GM19043 (cell line): Measurements from ENCODE around the gene MEN1.

ENCODE experiments used
- ATAC-seq: cut with Tn5 transposase; IDR thresholded peaks from one replicate; pipeline ENCODE4 v1.9.1; 2021; ENCODE audit warnings: low read depth; ENCODE audit not compliant: unreplicated experiment

Gene MEN1

DNA sequence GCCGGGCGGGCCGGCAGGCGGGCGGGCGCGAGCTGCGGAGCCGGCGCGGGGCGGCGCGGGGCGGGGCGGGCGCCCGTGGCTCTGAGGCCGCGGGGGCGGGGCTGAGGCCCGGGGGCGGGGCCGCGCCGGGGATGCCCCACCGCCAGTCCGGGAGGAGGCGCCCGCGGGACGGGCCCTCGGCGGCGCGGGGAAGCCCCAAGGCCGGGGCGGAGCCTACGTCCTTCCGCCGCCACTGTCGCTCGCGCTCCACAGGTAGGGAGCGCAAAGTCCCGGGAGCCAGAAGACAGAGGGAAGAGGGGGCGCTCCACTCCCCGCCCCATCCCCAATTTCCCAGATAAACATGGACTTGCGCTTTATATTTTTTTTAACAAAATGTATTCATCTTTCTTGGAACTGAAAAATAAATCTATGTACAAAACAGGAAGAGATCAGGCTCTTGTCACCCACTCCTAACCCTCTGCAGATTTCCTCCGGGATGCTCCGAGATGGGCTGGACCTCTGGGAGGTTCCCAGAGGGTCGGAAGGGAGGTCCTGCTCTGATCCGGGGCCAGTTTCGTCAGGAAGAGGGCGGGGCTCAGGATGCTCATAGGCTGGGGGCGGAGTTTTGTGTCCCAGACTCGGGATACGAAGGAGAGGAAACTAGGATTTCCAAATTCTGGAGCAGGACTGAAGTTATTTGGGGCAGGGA, 7.0 kb downstream of the MEN1 start, which contains the start of gene MAP4K2:
TSS of gene MAP4K2 (minus strand) at position 57 of the 688 bp plus-strand sequence. CDS start 65 bp downstream, outside the sequence.
- no peak for ATAC-seq

DNA sequence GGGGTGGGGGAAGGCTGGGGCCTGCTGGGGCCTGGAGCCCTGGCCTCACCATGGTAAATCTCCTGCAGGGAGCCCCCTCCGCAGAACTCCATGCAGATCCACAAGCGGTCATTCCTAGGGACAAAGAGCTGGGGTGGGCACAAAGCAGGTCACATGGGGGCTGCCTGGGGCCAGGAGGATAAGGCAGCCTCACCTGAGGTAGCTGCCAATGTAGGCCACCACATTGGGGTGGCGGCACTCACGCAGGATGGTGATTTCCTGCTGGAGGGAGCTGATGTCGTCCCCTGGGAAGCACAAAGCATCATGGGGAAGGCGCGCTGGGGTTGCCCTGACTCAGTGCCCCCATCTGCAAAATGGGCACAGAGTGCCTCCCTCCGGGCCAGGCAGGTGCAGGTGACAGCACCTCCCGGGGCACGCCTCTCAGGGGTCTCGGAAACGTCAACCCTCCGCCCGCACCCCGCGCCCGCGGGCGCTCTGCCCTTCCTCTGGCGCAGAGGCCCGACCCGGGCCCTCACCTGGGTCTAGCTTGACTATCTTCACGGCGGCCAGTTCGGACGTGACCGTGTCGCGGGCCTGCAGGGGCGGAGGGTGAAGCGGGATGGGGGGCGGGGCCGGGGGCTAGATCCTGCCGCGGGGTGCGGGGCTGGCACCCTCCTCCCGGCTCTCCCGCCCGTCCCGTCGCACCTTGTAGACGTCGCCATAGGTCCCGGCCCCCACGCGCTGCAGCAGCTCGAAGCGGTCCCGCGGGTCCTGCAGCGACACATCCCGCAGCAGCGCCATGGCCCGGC, 7.8 kb downstream of the MEN1 start:
- ATAC-seq = no peak

DNA sequence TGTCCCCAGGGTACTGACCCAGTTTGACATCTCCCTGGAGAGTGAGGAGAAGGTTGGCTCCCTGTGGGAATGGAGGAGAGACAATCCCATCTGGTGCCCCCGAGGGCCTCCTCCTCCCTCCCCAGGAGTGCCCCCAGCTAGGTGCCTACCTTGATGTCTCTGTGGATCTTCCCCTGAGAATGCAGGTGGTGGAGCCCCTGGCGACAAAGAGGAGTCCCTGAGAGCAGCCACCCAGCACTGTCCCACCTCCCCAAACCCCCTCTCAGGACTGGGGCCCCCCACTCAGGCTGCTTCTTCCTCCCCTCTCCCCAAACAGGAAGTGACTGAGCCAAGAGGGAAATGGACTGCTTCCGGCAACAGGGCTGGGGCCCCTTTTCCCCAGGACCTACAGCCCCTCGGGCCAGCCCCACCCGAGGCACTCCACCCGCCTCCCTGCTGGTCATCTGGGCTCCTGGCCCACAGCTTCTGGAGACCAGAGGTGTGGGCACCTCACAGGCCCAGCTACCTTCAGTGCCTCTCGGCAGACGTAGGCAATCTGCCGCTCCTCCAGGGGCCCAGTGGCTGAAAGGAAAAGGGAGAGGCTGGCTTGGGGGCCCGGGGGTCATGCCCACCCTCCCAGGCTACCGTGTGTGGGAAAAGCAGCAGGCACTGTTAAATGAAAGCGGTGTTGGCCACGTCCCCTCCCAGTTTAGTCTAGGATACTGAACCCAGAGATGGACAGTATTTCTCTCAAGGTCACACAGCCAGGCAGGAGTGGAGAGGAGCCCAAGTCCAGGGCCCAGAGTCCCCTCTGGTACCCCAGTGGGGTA, 8.6 kb downstream of the MEN1 start:
- ATAC-seq = no peak

DNA sequence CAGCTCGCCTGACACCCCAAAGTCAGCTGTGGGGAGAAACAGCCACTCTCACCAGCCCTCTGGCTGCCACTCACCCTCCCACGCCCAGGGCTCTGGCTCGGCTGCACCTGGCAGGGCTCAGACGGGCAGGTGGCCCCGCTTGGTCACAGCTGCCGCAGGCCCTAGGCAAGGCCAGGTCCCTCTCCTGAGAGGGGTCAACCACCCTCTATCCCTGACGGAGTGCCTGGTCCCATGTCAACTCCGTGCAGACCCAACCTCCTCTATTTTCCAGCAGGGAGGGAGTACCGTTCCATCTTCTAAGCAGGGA, 9.2 kb downstream of the MEN1 start:
- no peak for ATAC-seq

DNA sequence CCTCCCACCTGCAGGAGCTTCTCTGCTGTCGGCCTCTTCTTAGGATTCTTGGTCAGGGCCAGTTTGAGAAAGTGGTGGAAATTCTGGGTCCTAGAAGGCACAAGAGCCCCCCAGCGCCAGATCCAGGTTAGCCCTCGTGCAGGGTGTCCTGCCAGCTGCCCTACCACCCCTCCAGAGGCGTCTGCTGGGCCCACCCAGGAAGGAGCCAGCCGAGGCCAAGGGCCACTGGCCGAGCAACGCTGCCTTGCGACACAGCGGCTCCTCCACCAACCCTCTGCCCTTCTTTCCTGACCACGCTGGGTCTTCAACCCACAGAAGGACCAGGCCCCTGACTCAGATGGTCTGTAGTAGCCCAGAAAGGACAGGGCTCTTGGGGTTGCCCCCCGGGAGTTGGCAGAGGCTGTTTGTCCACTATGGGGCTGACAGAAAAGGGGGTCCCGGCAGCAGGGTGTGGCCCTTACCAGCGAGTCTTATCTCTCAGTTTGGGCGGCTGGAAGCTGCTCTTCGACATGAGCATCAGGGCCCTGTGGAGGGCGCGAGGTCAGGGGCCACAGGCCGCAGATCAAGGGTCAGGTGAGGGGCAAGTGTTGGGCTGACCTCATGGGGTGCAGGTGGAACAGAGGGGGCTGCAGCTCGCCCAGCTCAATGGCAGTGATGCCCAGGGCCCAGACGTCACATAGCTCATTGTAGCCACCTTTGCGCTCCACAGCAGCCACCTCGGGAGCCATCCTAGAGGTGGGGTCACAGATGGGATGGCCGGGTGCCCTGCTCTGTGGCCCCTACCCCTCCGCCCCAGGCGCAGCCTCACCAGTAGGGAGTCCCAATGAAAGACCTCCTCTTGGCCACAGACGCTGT, 9.8 kb downstream of the MEN1 start:
- ATAC-seq = no peak

DNA sequence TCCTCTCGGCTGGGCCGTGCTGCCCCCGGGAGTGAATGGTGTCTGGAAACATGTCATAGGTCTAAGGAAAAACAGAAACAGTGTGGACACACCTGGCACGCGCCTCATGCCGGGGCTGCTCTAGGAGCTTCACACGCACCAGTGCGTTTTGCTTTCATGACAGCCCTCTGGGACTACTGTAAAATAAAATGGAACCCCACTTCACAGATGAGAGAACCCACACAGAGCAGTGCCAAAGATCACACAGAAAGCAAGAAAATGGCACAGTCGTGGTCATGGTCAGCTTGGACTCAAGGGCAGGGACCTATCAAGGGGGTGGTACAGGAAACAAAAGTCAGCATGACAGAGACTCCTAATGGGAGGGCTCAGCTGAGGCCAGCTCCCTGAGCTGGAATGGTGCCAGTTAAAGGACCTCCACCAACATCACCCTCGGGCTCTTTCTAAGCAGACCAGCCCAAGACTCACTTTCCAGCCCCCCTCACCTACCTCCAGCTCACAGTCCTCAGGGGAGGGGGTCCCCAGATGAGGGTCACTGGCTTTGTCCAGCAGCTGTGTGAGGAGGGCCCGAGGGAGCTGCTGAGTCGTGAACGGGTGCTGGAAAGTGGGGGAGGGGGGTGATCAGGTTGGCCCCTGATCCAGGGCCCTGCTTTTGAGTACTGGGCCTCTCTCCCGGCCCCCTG, 10.6 kb downstream of the MEN1 start:
- no peak for ATAC-seq

DNA sequence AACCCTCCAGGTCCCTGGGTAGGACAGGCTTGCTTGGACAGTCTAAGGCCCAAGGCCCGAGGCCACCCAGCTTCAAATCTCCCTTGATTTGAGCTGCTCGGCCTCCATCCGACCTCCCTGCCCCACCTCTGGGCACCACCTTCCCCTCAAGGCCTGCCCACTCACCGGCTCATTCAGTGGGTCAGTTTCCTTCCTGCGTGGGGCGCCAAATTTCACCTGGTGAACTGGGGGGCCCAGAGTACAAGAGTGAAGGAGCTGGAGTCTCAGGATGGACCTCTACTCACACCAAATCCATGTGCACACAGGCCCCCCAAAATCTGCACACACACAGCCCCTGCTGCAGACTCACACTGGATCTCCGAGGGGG, 11.1 kb downstream of the MEN1 start:
- ATAC-seq = no peak

DNA sequence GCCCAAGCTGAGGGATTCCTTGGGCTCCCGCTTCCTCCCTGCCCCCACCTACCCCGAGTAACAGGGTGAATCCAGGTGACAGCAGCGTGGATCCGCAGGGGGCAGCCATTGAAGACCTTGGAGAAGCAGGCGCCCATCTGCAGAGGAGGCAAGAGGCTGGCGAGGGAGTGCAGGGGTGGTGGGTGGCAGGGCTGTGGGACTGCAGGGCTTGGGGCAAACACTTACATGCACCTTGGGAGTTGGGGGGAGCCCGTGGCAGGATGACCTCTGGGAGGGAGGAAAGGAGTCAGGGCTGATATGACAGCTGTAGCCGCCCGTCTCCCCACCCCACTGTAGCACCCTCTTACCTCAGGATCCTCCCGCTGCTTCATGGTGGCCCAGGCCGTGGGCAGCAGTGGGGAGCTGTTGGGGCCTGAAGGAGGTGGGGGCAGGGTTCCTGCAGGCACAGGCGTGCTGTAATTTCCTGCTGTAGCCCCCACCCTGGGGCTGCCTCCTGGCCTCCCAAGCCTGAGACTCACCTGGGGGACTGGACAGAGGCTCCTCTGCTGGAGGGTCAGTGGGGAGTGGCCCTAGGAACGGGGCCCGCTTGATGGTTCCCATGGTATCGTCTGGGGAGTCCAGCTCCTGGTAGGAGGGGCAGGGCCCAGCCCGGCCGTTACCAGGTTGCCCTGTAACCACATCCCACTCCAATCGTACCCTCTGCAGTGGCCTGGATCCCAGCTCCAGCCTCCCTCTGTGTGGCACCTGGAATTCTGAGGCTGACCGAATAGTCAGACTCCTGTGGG, 13.4 kb downstream of the MEN1 start:
- no peak for ATAC-seq

DNA sequence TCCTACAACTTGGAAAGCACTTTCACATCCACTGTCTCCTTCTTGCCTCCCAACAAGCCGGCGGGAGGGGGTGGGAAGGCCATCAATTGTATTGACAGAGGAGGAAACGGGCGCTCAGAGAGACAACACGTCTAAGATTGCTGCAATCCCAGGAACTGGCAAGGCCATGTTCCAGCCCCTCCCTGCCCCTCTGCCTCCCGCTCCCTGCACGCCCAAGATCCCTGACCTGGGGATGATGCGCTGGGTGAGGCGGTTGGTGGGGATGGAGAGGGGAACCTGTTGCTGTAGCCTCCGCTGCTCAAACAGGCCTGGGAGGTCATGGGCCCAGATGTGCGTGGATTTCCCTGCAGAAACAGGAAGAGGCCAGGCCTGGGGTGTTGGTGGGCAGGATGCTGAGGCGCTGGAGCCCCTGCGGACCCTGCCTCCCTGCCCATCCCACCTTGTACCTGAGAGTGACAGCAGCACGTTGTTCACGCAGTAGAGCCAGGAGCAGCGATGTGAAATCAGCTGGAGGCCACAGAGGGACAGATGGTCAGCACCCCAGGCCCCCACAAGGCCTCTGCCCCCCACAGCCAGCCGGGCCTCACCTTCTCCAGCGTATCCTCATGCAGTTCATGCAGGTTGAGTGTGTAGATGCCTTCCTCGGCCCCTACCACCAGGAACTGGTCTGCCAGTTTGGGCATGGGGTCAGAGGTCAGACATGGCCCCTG, 14.1 kb downstream of the MEN1 start:
- no peak for ATAC-seq

DNA sequence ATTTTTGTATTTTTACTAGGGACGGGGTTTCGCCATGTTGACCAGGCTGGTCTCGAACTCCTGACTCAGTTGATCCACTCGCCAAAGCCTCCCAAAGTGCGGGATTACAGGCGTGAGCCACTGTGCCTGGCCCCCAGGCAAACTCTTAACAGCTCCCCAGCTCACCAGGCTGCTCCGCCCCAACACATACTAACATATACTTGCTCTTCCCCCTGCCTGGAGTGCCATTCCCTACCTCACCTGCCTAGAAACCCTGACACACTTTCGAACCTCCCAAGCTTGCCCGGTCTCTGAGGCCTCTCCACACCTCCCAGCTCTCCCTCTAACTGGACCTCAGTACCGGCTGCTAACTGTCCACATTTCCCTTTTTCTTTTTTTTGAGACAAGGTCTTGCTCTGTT, 15.8 kb downstream of the MEN1 start:
- ATAC-seq = no peak

DNA sequence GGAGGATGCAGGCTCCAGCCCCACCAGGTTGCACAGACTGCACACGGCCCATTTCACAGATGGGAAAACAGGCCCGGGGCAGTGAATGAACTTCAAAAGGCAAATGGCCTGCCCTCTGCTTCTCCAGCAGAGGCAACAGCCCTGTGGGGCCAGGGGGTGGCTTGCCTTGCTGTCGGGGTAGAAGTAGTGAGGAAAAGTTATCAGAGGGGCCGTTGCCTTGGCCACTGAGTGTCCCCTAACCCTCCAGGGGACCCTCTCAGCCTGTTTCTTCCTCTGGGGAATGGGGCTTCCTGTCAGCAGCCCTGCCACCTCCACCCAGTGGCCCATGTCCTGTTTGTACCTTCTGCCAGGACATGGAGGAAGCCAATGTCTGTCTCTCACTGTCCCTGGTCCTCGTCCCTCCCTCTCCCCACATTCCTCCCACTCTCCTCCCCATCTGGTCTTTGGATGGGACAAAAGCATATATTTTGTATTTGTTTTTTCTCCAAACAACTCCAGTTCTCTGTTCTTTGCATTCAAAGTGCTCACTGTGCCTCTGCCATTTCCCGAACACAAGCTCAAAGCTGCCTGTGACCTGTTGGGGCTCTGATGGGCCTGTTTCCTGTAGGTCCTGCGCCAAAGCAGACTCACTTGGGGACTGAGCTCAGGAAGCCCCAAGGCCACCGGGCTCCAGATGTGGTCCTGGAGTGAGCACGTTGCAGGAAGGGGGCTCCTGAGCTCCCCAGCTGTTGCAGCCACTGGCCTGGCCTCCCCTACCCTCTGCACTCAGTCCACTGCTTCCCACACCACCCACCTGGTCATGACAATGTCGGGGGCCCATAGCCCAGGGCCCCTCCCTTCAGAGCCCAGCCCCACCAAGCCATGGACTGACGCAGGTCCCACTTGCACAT, 16.8 kb downstream of the MEN1 start:
- ATAC-seq = no peak

DNA sequence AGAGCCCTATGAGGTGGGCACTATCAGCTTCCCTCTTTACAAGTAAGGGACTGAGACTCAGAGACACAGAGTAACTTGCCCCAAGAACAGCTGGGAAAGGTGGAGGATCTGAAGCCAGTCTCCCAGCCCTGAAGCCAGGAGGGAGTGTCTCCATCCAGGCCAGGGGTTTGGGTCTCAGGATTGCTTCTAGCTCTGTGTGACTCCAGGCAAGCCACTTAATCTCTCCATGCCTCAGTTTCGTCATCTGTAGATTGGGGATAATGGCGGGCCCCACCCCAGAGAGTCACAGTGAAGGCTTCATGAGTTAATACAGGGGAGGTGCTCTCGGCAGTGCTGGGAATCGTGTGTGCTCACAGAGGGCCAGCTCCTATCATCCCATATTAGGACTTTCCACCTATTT, 17.9 kb downstream of the MEN1 start:
- no peak for ATAC-seq

DNA sequence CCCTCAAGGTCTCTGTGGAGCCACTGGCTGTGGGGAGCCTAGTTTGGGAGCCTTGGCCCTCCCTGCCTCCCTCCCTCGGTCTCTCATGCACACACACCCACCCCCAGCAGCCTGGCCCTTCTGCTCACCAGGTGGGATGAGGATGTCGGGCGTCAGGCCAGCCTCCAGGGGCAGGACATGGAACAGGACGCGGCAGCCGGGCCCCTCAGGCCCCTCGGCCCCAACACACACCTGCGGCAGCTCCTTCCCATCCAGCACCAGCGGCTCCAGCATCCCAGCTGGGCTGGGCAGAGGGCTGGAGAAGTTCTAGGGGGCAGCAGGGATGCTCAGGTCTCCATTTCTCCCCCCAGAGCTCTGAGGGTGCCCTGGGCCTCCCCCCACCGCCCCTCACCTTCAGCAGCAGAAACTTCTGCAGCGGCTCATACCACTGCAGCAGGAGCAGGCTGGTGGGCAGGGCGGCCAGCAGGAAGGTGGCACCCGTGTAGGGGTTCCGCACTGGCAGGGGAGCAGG, 18.5 kb downstream of the MEN1 start:
- no peak for ATAC-seq

DNA sequence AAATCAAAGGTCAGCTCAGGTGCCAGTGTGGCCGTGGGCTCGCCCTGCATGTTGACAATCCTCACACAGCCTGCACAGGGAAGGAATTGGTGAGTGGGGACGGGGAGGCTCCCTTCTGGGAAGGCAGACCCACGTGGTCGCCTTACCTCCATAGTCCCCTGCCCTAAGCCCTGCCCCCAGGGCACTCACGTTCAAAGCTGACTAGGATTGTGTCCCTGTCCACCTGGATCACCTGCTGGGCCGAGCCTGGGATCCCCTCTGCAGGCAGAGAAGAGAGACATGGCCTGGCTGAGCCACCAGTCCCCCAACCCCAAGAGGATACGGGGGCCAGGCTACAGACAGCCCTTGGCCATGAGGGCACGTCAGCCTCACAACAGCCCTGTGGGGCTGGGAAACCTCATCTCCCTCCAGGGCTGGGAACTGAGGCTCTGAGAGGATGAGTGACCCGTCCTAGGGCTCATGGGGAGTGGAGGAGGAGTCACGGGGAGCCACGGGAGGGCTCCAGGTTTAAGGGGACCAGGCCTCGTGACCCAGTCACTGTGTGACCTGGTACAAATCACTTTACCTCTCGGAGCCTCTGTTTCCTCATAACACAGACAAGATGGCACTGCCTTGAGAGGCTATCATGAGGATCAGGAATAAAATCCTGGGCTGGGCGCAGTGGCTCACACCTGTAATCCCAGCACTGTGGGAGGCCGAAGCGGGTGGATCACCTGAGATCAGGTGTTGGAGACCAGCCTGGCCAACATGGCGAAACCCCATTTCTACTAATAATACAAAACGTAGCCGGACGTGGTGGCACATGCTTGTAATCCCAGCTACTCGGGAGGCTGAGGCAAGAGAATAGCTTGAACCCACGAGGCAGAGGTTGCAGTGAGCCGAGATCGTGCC, 19.9 kb downstream of the MEN1 start:
- ATAC-seq = no peak

DNA sequence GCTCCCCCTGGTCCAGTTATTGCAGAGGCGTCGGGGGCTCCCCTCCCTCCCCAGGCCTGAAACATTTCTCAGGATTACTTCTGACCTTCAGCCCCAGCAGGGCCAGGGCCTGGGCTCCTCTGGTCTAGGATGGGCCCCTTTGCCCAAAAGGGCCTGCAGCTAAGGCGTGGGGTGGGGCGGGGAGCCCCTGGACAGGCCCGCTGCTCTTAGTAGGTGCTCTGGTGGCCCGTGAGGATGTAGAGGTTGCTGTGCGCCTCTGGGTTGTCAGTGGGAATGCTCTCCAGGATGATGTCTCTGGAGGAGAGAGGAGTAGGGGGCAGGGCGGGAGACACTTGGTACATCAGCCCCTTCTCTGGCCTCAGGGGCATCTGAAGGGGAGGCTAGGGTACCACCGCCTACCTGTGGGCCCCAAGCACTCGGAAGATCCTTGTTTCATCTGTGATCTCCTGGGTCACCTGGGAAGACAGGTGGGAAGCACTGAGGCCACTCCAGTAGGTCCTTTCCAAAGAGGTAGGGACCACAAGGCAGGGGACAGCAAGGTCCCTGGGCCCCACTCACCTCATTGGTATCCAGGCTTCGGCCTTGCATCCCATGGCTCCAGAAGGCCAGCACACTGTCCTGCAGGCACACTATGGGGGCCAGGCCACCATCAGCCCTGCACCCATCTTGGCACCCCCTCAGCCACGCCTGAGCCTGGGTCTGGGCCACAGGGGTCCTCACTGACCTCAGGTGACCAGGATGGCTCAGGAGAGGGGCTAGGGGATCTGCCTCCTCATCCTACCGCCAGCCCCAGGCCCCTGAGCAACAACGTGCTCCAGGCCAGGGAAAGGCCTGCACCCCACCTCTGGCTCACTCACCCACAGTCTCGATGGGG, 20.8 kb downstream of the MEN1 start:
- no peak for ATAC-seq
